ENCODE data around the gene CEP95.

CEP95 gene

GRCh38 chr17:64536913-64537312 is 30.1 kb downstream of the CEP95 start:
- Histone ChIP-seq H4K20me1 (ENCODE audit: insufficient read depth, low read length, poor library complexity, severe bottlenecking) (no peaks in the 10 kb centered on the region), H3F3A (ENCODE audit: low read depth) (no peaks in the 10 kb centered on the region; the same call in 1 of the 2 replicates), H3K4me1 (ENCODE audit: insufficient read depth, low read length, poor library complexity, severe bottlenecking) (no peaks in the 10 kb centered on the region), H3K79me2 (ENCODE audit: insufficient read depth, low read length) (no peaks in the 10 kb centered on the region), H3K36me3 (ENCODE audit: insufficient read depth, low read length) (peaks cover 69% of the 10 kb centered on the region; the same call in 1 of the 2 replicates), H3K9me2 (replicated peaks; ENCODE audit: low read depth, low read length) (no peaks in the 10 kb centered on the region), H3K4me2 (ENCODE audit: low read depth, low read length, poor library complexity, severe bottlenecking) (no peak overlapping the region), H3K9ac (ENCODE audit: low read depth, low read length, poor library complexity, severe bottlenecking) (no peak overlapping the region), H3K9me3 (ENCODE audit: insufficient read depth, low read depth, low read length) (no peaks in the 10 kb centered on the region), H3K27me3 (ENCODE audit: insufficient read depth, low read length, poor library complexity, severe bottlenecking) (no peaks in the 10 kb centered on the region), H3K4me3 (ENCODE audit: low read length, poor library complexity, severe bottlenecking) (no peak overlapping the region), H2AFZ (ENCODE audit: low read length) (no peak overlapping the region)
- TF ChIP-seq EZH2phosphoT487 (IDR thresholded peaks at IDR 0.05; ENCODE audit: borderline replicate concordance) (no peak), CTCF (conservative IDR thresholded peaks at IDR 0.05; ENCODE audit: low read length) (no peak)

- peaks cover 67% of the 10 kb centered on the region; the same call in 1 of the 2 replicates for H3K36me3 ChIP-seq (ENCODE audit: insufficient read depth, low read length)
- no peak overlapping the region for H2AFZ ChIP-seq (ENCODE audit: low read length)
- TF ChIP-seq CTCF (conservative IDR thresholded peaks at IDR 0.05; ENCODE audit: low read length) (no peak), EZH2phosphoT487 (IDR thresholded peaks at IDR 0.05; ENCODE audit: borderline replicate concordance) (no peak)
- no peaks in the 10 kb centered on the region for H4K20me1 ChIP-seq (ENCODE audit: insufficient read depth, low read length, poor library complexity, severe bottlenecking)
- H3F3A ChIP-seq (ENCODE audit: low read depth): no peaks in the 10 kb centered on the region; the same call in 1 of the 2 replicates
- H3K9ac ChIP-seq (ENCODE audit: low read depth, low read length, poor library complexity, severe bottlenecking): no peak overlapping the region
- no peaks in the 10 kb centered on the region for H3K79me2 ChIP-seq (ENCODE audit: insufficient read depth, low read length)
- H3K4me3 ChIP-seq (ENCODE audit: low read length, poor library complexity, severe bottlenecking): no peak overlapping the region
- no peaks in the 10 kb centered on the region for H3K27me3 ChIP-seq (ENCODE audit: insufficient read depth, low read length, poor library complexity, severe bottlenecking)
- no peaks in the 10 kb centered on the region for H3K4me1 ChIP-seq (ENCODE audit: insufficient read depth, low read length, poor library complexity, severe bottlenecking)
- no peak overlapping the region for H3K4me2 ChIP-seq (ENCODE audit: low read depth, low read length, poor library complexity, severe bottlenecking)
- no peaks in the 10 kb centered on the region for H3K9me2 ChIP-seq (replicated peaks; ENCODE audit: low read depth, low read length)
- H3K9me3 ChIP-seq (ENCODE audit: insufficient read depth, low read depth, low read length): no peaks in the 10 kb centered on the region
Observed at GRCh38 chr17:64537488-64537887, 30.7 kb downstream of the CEP95 start.

DNA sequence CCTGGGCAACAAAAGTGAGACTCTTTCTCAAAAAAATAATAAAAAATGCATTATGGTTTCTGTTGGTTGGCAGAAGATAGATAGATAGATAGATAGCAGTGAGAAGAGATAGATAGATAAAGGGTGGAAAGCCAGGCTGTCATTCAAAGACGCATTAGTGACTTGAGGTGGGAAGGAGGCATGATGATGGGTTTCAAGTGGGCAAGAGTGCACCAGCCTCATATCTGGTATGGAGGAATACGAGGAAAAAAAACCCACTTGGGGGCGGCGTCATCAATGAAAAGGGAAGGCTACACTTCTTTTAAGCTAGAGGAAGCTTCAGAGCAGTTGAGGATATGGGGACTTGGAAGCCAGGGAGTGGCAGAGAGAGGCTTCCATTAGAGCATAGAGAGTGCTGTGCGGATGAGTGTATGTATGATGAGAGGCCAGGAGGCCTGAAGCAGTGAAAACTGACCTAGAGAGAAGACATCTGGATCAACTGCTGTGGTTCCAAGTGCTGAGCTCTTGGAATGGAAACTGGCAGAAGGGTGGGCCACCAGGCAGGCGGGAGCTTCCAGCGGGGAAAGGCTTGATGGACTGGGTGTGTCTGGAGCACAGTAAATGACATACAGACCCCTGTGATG is 31.8 kb downstream of the CEP95 start:
- H3K79me2 ChIP-seq (ENCODE audit: insufficient read depth, low read length): no peaks in the 10 kb centered on the region
- H3K27me3 ChIP-seq (ENCODE audit: insufficient read depth, low read length, poor library complexity, severe bottlenecking): no peaks in the 10 kb centered on the region
- H3F3A ChIP-seq (ENCODE audit: low read depth): no peaks in the 10 kb centered on the region; the same call in 1 of the 2 replicates
- H3K4me2 ChIP-seq (ENCODE audit: low read depth, low read length, poor library complexity, severe bottlenecking): no peak overlapping the region
- H3K36me3 ChIP-seq (ENCODE audit: insufficient read depth, low read length): peaks cover 61% of the 10 kb centered on the region; the same call in 1 of the 2 replicates
- TF ChIP-seq EZH2phosphoT487 (IDR thresholded peaks at IDR 0.05; ENCODE audit: borderline replicate concordance) (no peak), CTCF (conservative IDR thresholded peaks at IDR 0.05; ENCODE audit: low read length) (no peak)
- H3K4me1 ChIP-seq (ENCODE audit: insufficient read depth, low read length, poor library complexity, severe bottlenecking): no peaks in the 10 kb centered on the region
- no peaks in the 10 kb centered on the region for H4K20me1 ChIP-seq (ENCODE audit: insufficient read depth, low read length, poor library complexity, severe bottlenecking)
- H2AFZ ChIP-seq (ENCODE audit: low read length): no peak overlapping the region
- H3K9me2 ChIP-seq (replicated peaks; ENCODE audit: low read depth, low read length): no peaks in the 10 kb centered on the region
- H3K9me3 ChIP-seq (ENCODE audit: insufficient read depth, low read depth, low read length): no peaks in the 10 kb centered on the region
- no peak overlapping the region for H3K9ac ChIP-seq (ENCODE audit: low read depth, low read length, poor library complexity, severe bottlenecking)
- no peak overlapping the region for H3K4me3 ChIP-seq (ENCODE audit: low read length, poor library complexity, severe bottlenecking)

Measured in Loucy (cell line).